ENCODE data around the gene MMP1. TPM values are rescaled to one million over a fixed set of nuclear protein-coding genes. Genes with fewer than 3 reads are reported as not detected.

MMP1 gene
- polyA plus RNA-seq, 1 of the 3 experiments (the other 2 are of a cell fraction), result 5.9 TPM

DNA sequence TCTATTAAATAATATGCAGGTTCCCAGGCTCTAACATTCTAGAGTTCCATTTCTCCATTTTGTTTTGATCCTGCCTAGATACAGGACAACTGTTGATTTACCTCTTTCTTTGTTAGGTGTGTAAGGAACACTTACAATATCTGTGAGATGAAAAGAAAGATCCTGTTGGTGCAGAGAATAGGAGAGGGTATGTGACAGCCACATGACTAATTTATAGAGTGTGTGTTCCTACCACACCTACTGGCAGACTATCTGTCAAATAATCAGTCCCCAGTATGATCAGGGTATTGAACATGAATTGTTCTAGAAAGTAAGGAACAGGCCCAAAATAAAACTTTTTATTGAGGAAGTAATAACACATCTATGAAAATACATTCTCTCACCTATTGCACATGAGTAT, 27.8 kb downstream of the MMP1 start:
- H4K20me1 ChIP-seq (ENCODE audit: insufficient read depth), result no peaks in the 10 kb centered on the region
- DNase-seq, result no peak
- TF ChIP-seq FOXJ3 (CRISPR knock-in tag; IDR thresholded peaks at IDR 0.05), result no peak
- no peak for TF ChIP-seq CHD2 (IDR thresholded peaks at IDR 0.05; ENCODE audit: low read length, partially characterized antibody)
- H3K4me2 ChIP-seq, result no peak overlapping the region
- POLR2A ChIA-PET, result no interaction called here
- no peaks in the 10 kb centered on the region for H3F3A ChIP-seq (replicated peaks; ENCODE audit: insufficient read depth)
- no peaks in the 10 kb centered on the region for H3K9me2 ChIP-seq
- H3K27ac ChIP-seq (ENCODE audit: low read depth in 2 of 2, low read length in 1 of 2), result no peak overlapping the region
- no peaks in the 10 kb centered on the region for H3K36me3 ChIP-seq (replicated peaks in 1 of 2; ENCODE audit: control insufficient read depth in 1 of 2, insufficient read depth in 2 of 2, low read length in 1 of 2)
- no peaks in the 10 kb centered on the region for H3K79me2 ChIP-seq (ENCODE audit: insufficient read depth)
- H3K9ac ChIP-seq, result no peak overlapping the region
- no peaks in the 10 kb centered on the region for H3K9me3 ChIP-seq
- H3K27me3 ChIP-seq (ENCODE audit: insufficient read depth), result no peaks in the 10 kb centered on the region
- CTCF ChIA-PET, result no interaction called here
- H3K4me3 ChIP-seq (ENCODE audit: low read depth in 2 of 2, low read length in 1 of 2), result no peak overlapping the region
- no peak overlapping the region for H2AFZ ChIP-seq (ENCODE audit: low read depth)
- no peaks in the 10 kb centered on the region for H3K4me1 ChIP-seq (ENCODE audit: control insufficient read depth in 1 of 2, insufficient read depth in 2 of 2, low read depth in 1 of 2, low read length in 1 of 2)

DNA sequence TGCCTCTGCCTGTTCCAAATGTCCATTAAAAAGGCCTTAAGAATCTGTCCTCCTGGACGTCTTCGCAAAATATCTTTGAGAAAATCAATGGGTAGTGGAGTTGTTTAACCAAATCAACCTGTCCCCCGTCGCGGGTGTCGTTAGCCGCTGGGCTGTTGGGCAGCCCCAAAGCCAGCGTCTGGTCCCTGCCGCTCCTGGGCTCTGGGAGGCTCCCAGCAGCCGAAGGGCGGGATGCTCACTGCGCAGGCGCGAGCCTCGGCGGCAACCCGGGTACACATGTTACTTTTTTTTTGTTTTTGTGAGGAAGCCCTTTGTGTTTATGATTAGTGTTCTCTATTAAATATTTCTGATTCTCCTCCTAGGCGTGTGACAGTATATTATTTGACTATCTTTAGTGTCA, 30.2 kb downstream of the MMP1 start:
- no peaks in the 10 kb centered on the region for H3K79me2 ChIP-seq (ENCODE audit: insufficient read depth)
- no peak overlapping the region for H3K27ac ChIP-seq (ENCODE audit: low read depth in 2 of 2, low read length in 1 of 2)
- POLR2A ChIA-PET, result no interaction called here
- H3K4me2 ChIP-seq, result no peak overlapping the region
- H3K9me2 ChIP-seq, result no peaks in the 10 kb centered on the region
- no peak for TF ChIP-seq TAF1 (IDR thresholded peaks at IDR 0.05; ENCODE audit: borderline replicate concordance, low read depth, low read length)
- TF ChIP-seq FOXJ3 (CRISPR knock-in tag; IDR thresholded peaks at IDR 0.05), result no peak
- no peak for TF ChIP-seq MEF2A (IDR thresholded peaks at IDR 0.05; ENCODE audit: borderline replicate concordance, low read depth)
- TF ChIP-seq NRF1 (IDR thresholded peaks at IDR 0.05; ENCODE audit: low read depth, low read length), result peak; percentile 58
- TF ChIP-seq RCOR1 (IDR thresholded peaks at IDR 0.05; ENCODE audit: low read length), result no peak
- no peak for TF ChIP-seq SIN3A (IDR thresholded peaks at IDR 0.05; ENCODE audit: borderline replicate concordance, low read depth, low read length)
- H2AFZ ChIP-seq (ENCODE audit: low read depth), result no peak overlapping the region
- H3K9me3 ChIP-seq, result no peaks in the 10 kb centered on the region
- no peak overlapping the region for H3K9ac ChIP-seq
- CTCF ChIA-PET, result no interaction called here
- H4K20me1 ChIP-seq (ENCODE audit: insufficient read depth), result no peaks in the 10 kb centered on the region
- no peaks in the 10 kb centered on the region for H3K27me3 ChIP-seq (ENCODE audit: insufficient read depth)
- H3F3A ChIP-seq (replicated peaks; ENCODE audit: insufficient read depth), result peaks cover 3% of the 10 kb centered on the region
- H3K36me3 ChIP-seq (replicated peaks in 1 of 2; ENCODE audit: control insufficient read depth in 1 of 2, insufficient read depth in 2 of 2, low read length in 1 of 2), result no peaks in the 10 kb centered on the region
- no peak overlapping the region for H3K4me3 ChIP-seq (ENCODE audit: low read depth in 2 of 2, low read length in 1 of 2)
- WGBS (ENCODE audit: low lambda C conversion rate), result 32% methylated on average over 18 of the region's 18 CpGs
- DNase-seq, result peak; percentile 54
- peaks cover 0 to 8% of the 10 kb centered on the region in 2 experiments; a peak in 1 of 4 replicates for H3K4me1 ChIP-seq (ENCODE audit: control insufficient read depth in 1 of 2, insufficient read depth in 2 of 2, low read depth in 1 of 2, low read length in 1 of 2)

DNA sequence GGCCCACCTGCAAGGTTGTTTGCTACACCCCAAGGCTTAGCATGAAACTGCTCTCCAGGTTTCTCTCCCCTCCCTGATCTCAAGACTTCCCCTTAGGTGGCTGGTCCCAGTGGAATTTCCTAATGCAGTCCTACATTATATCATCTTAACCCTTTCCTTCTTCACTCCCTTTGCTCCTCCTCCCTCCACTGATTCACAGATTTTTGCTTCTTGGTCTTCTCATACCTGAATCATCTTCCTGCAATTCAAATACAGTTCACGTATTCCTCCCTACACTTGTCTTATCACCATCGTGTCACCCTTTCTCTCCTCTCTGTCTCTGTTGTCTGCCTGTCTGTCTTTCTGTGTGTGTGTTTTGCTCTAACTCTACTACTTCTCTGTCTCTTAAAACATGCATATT, 34.5 kb downstream of the MMP1 start:
- Histone ChIP-seq H3K27me3 (ENCODE audit: insufficient read depth) (no peaks in the 10 kb centered on the region), H3K36me3 (replicated peaks in 1 of 2; ENCODE audit: control insufficient read depth in 1 of 2, insufficient read depth in 2 of 2, low read length in 1 of 2) (no peaks in the 10 kb centered on the region), H3F3A (replicated peaks; ENCODE audit: insufficient read depth) (peaks cover 32% of the 10 kb centered on the region), H2AFZ (ENCODE audit: low read depth) (no peak overlapping the region), H3K9me3 (no peaks in the 10 kb centered on the region), H3K9ac (no peak overlapping the region), H3K27ac (ENCODE audit: low read depth in 2 of 2, low read length in 1 of 2) (no peak overlapping the region; a peak in 1 of 4 replicates), H3K4me1 (ENCODE audit: control insufficient read depth in 1 of 2, insufficient read depth in 2 of 2, low read depth in 1 of 2, low read length in 1 of 2) (peaks cover 0 to 37% of the 10 kb centered on the region in 2 experiments; a peak in 2 of 4 replicates), H3K4me2 (no peak overlapping the region), H3K9me2 (no peaks in the 10 kb centered on the region), H3K4me3 (ENCODE audit: low read depth in 2 of 2, low read length in 1 of 2) (no peak overlapping the region), H4K20me1 (ENCODE audit: insufficient read depth) (no peaks in the 10 kb centered on the region), H3K79me2 (ENCODE audit: insufficient read depth) (no peaks in the 10 kb centered on the region)
- ChIA-PET CTCF (no interaction called here), POLR2A (no interaction called here)
- 14% methylated on average over 2 of the region's 2 CpGs for WGBS (ENCODE audit: low lambda C conversion rate)
- DNase-seq, result no peak
- TF ChIP-seq FOSL2 (IDR thresholded peaks at IDR 0.05; ENCODE audit: borderline replicate concordance, low read depth), result peak; percentile 4; the same call in 1 of the 2 replicates
- no peak for TF ChIP-seq POLR2AphosphoS5 (IDR thresholded peaks at IDR 0.05; ENCODE audit: low read depth, low read length)
